Astrocyte (in vitro differentiated cells and primary cell): ENCODE measurements around the gene MACIR. TPM values are rescaled to one million over a fixed set of nuclear protein-coding genes. Genes with fewer than 3 reads are reported as not detected.

Experiments
- DNase-seq: peaks from one replicate; pipeline ENCODE4 v3.0.0-alpha.2; 2010; ENCODE audit warnings: low read depth
- FAIRE-seq: peaks from 2 replicates; lab custom pipeline; 2011; peaks lifted over from hg19 to GRCh38; lab: Jason Lieb, UNC
- H2AFZ ChIP-seq: 2 replicates; pipeline ENCODE4 v1.6.0; 2012; ENCODE audit warnings: low read depth, low read length, inconsistent platforms
- H3K27ac ChIP-seq: 2 replicates; pipeline ENCODE4 v1.5.1; 2011; ENCODE audit warnings: low read depth, low read length, inconsistent platforms
- H3K27me3 ChIP-seq: 2 replicates; pipeline ENCODE4 v1.6.0; 2011; ENCODE audit warnings: low read length, inconsistent platforms; ENCODE audit not compliant: insufficient read depth
- H3K36me3 ChIP-seq: 2 replicates; pipeline ENCODE4 v1.5.1; 2011; ENCODE audit warnings: low read length, inconsistent platforms; ENCODE audit not compliant: insufficient read depth
- H3K4me1 ChIP-seq: 2 replicates; pipeline ENCODE4 v1.5.1; 2011; ENCODE audit warnings: low read length, inconsistent platforms; ENCODE audit not compliant: insufficient read depth
- H3K4me2 ChIP-seq: 2 replicates; pipeline ENCODE4 v1.6.0; 2012; ENCODE audit warnings: low read length, inconsistent platforms
- H3K4me3 ChIP-seq: 2 replicates; pipeline ENCODE4 v1.5.1; 2011; ENCODE audit warnings: low read depth, mild to moderate bottlenecking, low read length, inconsistent platforms; ENCODE audit not compliant: insufficient read depth
- H3K79me2 ChIP-seq: 2 replicates; pipeline ENCODE4 v1.6.0; 2012; ENCODE audit warnings: mild to moderate bottlenecking, low read length, inconsistent platforms; ENCODE audit not compliant: insufficient read depth
- H3K9ac ChIP-seq: 2 replicates; pipeline ENCODE4 v1.6.0; 2012; ENCODE audit warnings: mild to moderate bottlenecking, low read length, inconsistent platforms
- H3K9me3 ChIP-seq: 2 replicates; pipeline ENCODE4 v1.5.1; 2012; ENCODE audit warnings: low read depth, mild to moderate bottlenecking, low read length, inconsistent platforms; ENCODE audit not compliant: insufficient read depth
- H4K20me1 ChIP-seq: 2 replicates; pipeline ENCODE4 v1.6.0; 2012; ENCODE audit warnings: low read length, inconsistent platforms; ENCODE audit not compliant: insufficient read depth
- H3K27ac Mint-ChIP-seq: one replicate; pipeline ENCODE4 v1.8.0; 2021; ENCODE audit warnings: mild to moderate bottlenecking, mixed read lengths; ENCODE audit not compliant: unreplicated experiment
- H3K27me3 Mint-ChIP-seq: one replicate; pipeline ENCODE4 v1.8.0; 2021; ENCODE audit warnings: low read depth, mixed read lengths; ENCODE audit not compliant: unreplicated experiment
- H3K36me3 Mint-ChIP-seq: one replicate; pipeline ENCODE4 v1.8.0; 2021; ENCODE audit warnings: low read depth, mixed read lengths; ENCODE audit not compliant: unreplicated experiment
- H3K4me1 Mint-ChIP-seq: one replicate; pipeline ENCODE4 v1.8.0; 2021; ENCODE audit warnings: low read depth, mixed read lengths; ENCODE audit not compliant: unreplicated experiment
- H3K4me3 Mint-ChIP-seq: one replicate; pipeline ENCODE4 v1.8.0; 2021; ENCODE audit warnings: mild to moderate bottlenecking, moderate library complexity, mixed read lengths; ENCODE audit not compliant: unreplicated experiment
- H3K9me3 Mint-ChIP-seq: one replicate; pipeline ENCODE4 v1.8.0; 2021; ENCODE audit warnings: mild to moderate bottlenecking, mixed read lengths; ENCODE audit not compliant: unreplicated experiment
- EZH2 ChIP-seq: IDR thresholded peaks from 2 replicates; pipeline ENCODE4 v1.6.1; 2012; ENCODE audit warnings: mild to moderate bottlenecking, low read length, inconsistent platforms; ENCODE audit not compliant: insufficient read depth
- total RNA-seq: library from RNA; stranded (reverse); gene quantifications from 2 replicates; pipeline ENCODE4 v1.2.1, GENCODE V29; 2021
- TF ChIP-seq, protein P1 (sequence below): IDR thresholded peaks from 2 replicates; pipeline ENCODE4 v1.5.1; 2011; ENCODE audit warnings: low read depth, mild to moderate bottlenecking, inconsistent platforms, low read length, moderate library complexity; ENCODE audit not compliant: insufficient read depth

The MACIR gene
- total RNA-seq, 1 donor from 2014 or later, result 27.1 TPM

DNA sequence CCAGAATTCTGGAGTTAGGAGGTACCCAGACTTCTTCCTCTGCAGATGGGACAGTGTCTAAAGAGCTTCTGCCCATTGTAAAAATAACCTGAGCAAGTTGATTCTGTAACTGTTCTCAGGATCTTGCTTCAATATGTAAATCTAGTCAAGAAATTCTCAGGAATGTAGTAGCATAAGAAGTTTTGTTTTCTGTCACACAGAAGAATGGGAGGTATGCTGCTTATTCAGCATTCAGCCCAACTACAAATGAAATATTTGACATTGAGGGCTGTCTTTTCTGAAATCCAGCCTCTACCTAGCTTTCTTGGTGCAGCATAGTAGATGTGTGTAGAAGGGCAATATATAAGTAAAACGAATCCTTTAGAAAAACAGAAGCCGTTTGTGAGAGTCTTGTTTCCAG lies 13.8 kb downstream of the MACIR start:
- H3K27ac Mint-ChIP-seq, result peak overlapping the region; percentile 4
- Histone ChIP-seq H2AFZ (no peak overlapping the region), H3K4me3 (no peak overlapping the region), H3K9me3 (no peaks in the 10 kb centered on the region), H3K4me1 (peaks cover 12% of the 10 kb centered on the region), H3K9ac (no peak overlapping the region), H3K27ac (no peak overlapping the region), H3K4me2 (peak overlapping the region; percentile 20), H3K27me3 (no peaks in the 10 kb centered on the region), H3K79me2 (peaks cover 96% of the 10 kb centered on the region), H3K36me3 (peaks cover 10% of the 10 kb centered on the region), H4K20me1 (peaks cover 19% of the 10 kb centered on the region)
- no peak overlapping the region for H3K4me3 Mint-ChIP-seq
- peaks cover 8% of the 10 kb centered on the region for H3K36me3 Mint-ChIP-seq
- peaks cover 29% of the 10 kb centered on the region for H3K4me1 Mint-ChIP-seq
- H3K9me3 Mint-ChIP-seq, result no peaks in the 10 kb centered on the region
- H3K27me3 Mint-ChIP-seq, result no peaks in the 10 kb centered on the region
- FAIRE-seq (no peak), DNase-seq (peak; percentile 11)
- TF ChIP-seq EZH2, result no peak
- TF ChIP-seq, protein P1, sequence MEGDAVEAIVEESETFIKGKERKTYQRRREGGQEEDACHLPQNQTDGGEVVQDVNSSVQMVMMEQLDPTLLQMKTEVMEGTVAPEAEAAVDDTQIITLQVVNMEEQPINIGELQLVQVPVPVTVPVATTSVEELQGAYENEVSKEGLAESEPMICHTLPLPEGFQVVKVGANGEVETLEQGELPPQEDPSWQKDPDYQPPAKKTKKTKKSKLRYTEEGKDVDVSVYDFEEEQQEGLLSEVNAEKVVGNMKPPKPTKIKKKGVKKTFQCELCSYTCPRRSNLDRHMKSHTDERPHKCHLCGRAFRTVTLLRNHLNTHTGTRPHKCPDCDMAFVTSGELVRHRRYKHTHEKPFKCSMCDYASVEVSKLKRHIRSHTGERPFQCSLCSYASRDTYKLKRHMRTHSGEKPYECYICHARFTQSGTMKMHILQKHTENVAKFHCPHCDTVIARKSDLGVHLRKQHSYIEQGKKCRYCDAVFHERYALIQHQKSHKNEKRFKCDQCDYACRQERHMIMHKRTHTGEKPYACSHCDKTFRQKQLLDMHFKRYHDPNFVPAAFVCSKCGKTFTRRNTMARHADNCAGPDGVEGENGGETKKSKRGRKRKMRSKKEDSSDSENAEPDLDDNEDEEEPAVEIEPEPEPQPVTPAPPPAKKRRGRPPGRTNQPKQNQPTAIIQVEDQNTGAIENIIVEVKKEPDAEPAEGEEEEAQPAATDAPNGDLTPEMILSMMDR, result no peak

DNA sequence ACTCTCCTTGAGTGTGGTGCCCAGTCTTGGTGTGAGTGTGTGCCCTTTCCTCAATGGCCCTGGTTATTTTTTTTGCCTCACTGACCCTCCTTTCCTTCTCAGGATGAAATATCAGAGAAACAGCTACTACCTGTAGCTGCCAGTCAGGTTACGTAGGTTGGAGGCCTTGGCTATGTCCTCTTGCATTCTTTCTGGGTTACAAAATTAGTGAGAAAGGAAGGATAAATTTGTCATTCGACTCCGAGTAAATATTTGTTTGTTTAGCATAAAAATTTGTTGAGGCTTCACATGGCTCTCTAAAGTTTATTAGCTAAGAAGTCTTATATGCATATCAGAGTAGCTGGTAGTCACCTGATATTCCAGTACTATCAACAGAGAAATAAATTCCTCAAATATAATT lies 15.4 kb downstream of the MACIR start:
- Mint-ChIP-seq H3K36me3 (peaks cover 8% of the 10 kb centered on the region), H3K27me3 (no peaks in the 10 kb centered on the region), H3K4me3 (no peak overlapping the region), H3K9me3 (no peaks in the 10 kb centered on the region), H3K4me1 (peaks cover 29% of the 10 kb centered on the region), H3K27ac (no peak overlapping the region)
- H2AFZ ChIP-seq, result no peak overlapping the region
- no peaks in the 10 kb centered on the region for H3K9me3 ChIP-seq
- H3K27ac ChIP-seq, result no peak overlapping the region
- no peak for TF ChIP-seq EZH2
- TF ChIP-seq, protein P1, result no peak
- H3K27me3 ChIP-seq, result no peaks in the 10 kb centered on the region
- H3K4me1 ChIP-seq, result peaks cover 12% of the 10 kb centered on the region
- no peak overlapping the region for H3K4me2 ChIP-seq
- H3K36me3 ChIP-seq, result peaks cover 16% of the 10 kb centered on the region
- H4K20me1 ChIP-seq, result peaks cover 19% of the 10 kb centered on the region
- peaks cover 87% of the 10 kb centered on the region for H3K79me2 ChIP-seq
- H3K4me3 ChIP-seq, result no peak overlapping the region
- H3K9ac ChIP-seq, result no peak overlapping the region
- DNase-seq (no peak), FAIRE-seq (no peak)

DNA sequence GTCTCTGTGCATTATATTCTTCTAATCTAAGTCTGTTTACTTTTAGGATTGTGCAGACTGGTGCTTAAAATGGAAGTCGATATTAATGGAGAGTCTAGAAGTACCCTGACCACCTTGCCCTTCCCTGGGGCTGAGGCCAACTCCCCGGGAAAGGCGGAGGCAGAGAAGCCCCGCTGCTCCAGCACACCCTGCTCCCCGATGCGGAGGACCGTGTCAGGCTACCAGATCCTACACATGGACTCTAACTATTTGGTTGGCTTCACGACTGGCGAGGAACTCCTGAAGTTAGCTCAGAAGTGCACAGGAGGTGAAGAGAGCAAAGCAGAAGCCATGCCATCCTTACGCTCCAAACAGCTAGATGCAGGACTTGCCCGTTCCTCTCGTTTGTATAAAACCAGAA lies 17.3 kb downstream of the MACIR start:
- Mint-ChIP-seq H3K4me1 (peaks cover 23% of the 10 kb centered on the region), H3K9me3 (no peaks in the 10 kb centered on the region), H3K36me3 (peaks cover 12% of the 10 kb centered on the region), H3K27ac (no peak overlapping the region), H3K4me3 (no peak overlapping the region), H3K27me3 (no peaks in the 10 kb centered on the region)
- H3K36me3 ChIP-seq, result peaks cover 21% of the 10 kb centered on the region
- H3K9ac ChIP-seq, result no peak overlapping the region
- no peak for TF ChIP-seq EZH2
- TF ChIP-seq, protein P1, result no peak
- no peak overlapping the region for H3K4me2 ChIP-seq
- H3K27me3 ChIP-seq, result no peaks in the 10 kb centered on the region
- no peak overlapping the region for H3K4me3 ChIP-seq
- H3K9me3 ChIP-seq, result no peaks in the 10 kb centered on the region
- FAIRE-seq (no peak), DNase-seq (no peak)
- no peak overlapping the region for H3K27ac ChIP-seq
- peaks cover 16% of the 10 kb centered on the region for H4K20me1 ChIP-seq
- peaks cover 68% of the 10 kb centered on the region for H3K79me2 ChIP-seq
- no peak overlapping the region for H2AFZ ChIP-seq
- H3K4me1 ChIP-seq, result peaks cover 12% of the 10 kb centered on the region
